HG03354 (cell line): ENCODE data around the gene OR4K2.
A peak's percentile ranks its signal among the peaks of the same experiment; 100 is the strongest.
"Not testable (repeated sequence)": the region's sequence is repeated elsewhere in the genome, so short reads cannot be mapped to it uniquely, and the experiment has no call there.

Experiments
- ATAC-seq: cut with Tn5 transposase; IDR thresholded peaks from one replicate; pipeline ENCODE4 v1.9.1; 2021; ENCODE audit warnings: mild to moderate bottlenecking; ENCODE audit not compliant: unreplicated experiment, poor library complexity, severe bottlenecking

Gene OR4K2

GRCh38 chr14:19874842-19875241 lies at the start of gene OR4K2:
Gene OR4K2, plus strand, starts transcription at chr14:19875142. Its CDS starts 1,126 bp downstream, at chr14:19876268.
- no peak for ATAC-seq

- ATAC-seq = not testable (repeated sequence)
These were observed 47.2 kb upstream of the OR4K2 start for GRCh38 chr14:19827626-19828244.

- ATAC-seq = no peak
These were observed 46.6 kb upstream of the OR4K2 start for GRCh38 chr14:19828314-19828713.

GRCh38 chr14:19834203-19834848 lies 40.6 kb upstream of the OR4K2 start:
- not testable (repeated sequence) for ATAC-seq

- ATAC-seq = no peak
These were observed 36.5 kb upstream of the OR4K2 start for GRCh38 chr14:19838433-19838832.

- no peak for ATAC-seq
These were observed 23.6 kb upstream of the OR4K2 start for GRCh38 chr14:19851365-19851764.

- ATAC-seq = not testable (repeated sequence)
These were observed 8.8 kb upstream of the OR4K2 start for GRCh38 chr14:19866061-19866669.

GRCh38 chr14:19873178-19873577 lies 1.8 kb upstream of the OR4K2 start:
- no peak for ATAC-seq

- ATAC-seq = peak; percentile 48
These were observed 3.2 kb downstream of the OR4K2 start for GRCh38 chr14:19878029-19878642.

- ATAC-seq = no peak
These were observed 20.3 kb downstream of the OR4K2 start for GRCh38 chr14:19895282-19895681.

- no peak for ATAC-seq
These were observed 26.1 kb downstream of the OR4K2 start for GRCh38 chr14:19900999-19901398.

- no peak for ATAC-seq
These were observed 27.5 kb downstream of the OR4K2 start for GRCh38 chr14:19902409-19902808.

GRCh38 chr14:19906665-19907064 lies 31.7 kb downstream of the OR4K2 start:
- no peak for ATAC-seq

- ATAC-seq = no peak
These were observed 36.2 kb downstream of the OR4K2 start for GRCh38 chr14:19911114-19911513.

- no peak for ATAC-seq
These were observed 42.3 kb downstream of the OR4K2 start for GRCh38 chr14:19917243-19917642.

GRCh38 chr14:19917955-19918518 lies 43.1 kb downstream of the OR4K2 start:
- no peak for ATAC-seq

GRCh38 chr14:19918553-19919264 lies 43.8 kb downstream of the OR4K2 start:
- ATAC-seq = no peak

- no peak for ATAC-seq
These were observed 45.2 kb downstream of the OR4K2 start, which contains the start of gene OR4K5 for GRCh38 chr14:19920021-19920657. Gene OR4K5, plus strand, starts transcription at chr14:19920607. Its CDS starts 0 bp downstream, at chr14:19920607.

GRCh38 chr14:19930617-19931016 lies 55.7 kb downstream of the OR4K2 start, which contains the start of gene OR4K1:
Gene OR4K1, plus strand, starts transcription at chr14:19930917. Its CDS starts 4,750 bp downstream, at chr14:19935667.
- ATAC-seq = no peak
